Measurements from ENCODE around the gene WDR83.
"Not testable (repeated sequence)": the region's sequence is repeated elsewhere in the genome, so short reads cannot be mapped to it uniquely, and the experiment has no call there.

Gene WDR83

GRCh38 chr19:12687496-12688196 lies 21.0 kb downstream of the WDR83 start, which contains the start of gene GNG14:
TSS of gene GNG14 (plus strand) at chr19:12687998. CDS start at chr19:12688049, 51 bp downstream.
- no peak for DNase-seq

GRCh38 chr19:12689012-12689411 lies 22.4 kb downstream of the WDR83 start:
- no peak for DNase-seq

GRCh38 chr19:12689581-12690216 lies 23.1 kb downstream of the WDR83 start:
- DNase-seq, result no peak

- DNase-seq, result no peak
These were observed 26.4 kb downstream of the WDR83 start for GRCh38 chr19:12692960-12693359.

- DNase-seq, result no peak
These were observed 28.0 kb downstream of the WDR83 start for GRCh38 chr19:12694641-12695040.

GRCh38 chr19:12695096-12695495 lies 28.5 kb downstream of the WDR83 start:
- no peak for DNase-seq

GRCh38 chr19:12695514-12695913 lies 28.9 kb downstream of the WDR83 start:
- no peak for DNase-seq

GRCh38 chr19:12695997-12696365 lies 29.4 kb downstream of the WDR83 start:
- peak in 1 of 2 experiments; percentile 44 for DNase-seq

GRCh38 chr19:12696366-12697335 lies 30.0 kb downstream of the WDR83 start, which contains the start of gene FBXW9:
TSS of gene FBXW9 (minus strand) at chr19:12696631. CDS start at chr19:12696581, 50 bp downstream.
- peak; percentile 98 to 99 for DNase-seq

- DNase-seq, result not testable (repeated sequence)
These were observed 30.8 kb downstream of the WDR83 start for GRCh38 chr19:12697425-12697824.

GRCh38 chr19:12698138-12698537 lies 31.5 kb downstream of the WDR83 start:
- no peak for DNase-seq

- DNase-seq, result no peak
These were observed 35.1 kb downstream of the WDR83 start for GRCh38 chr19:12701596-12702282.

- DNase-seq, result peak; percentile 56 to 59
These were observed 36.4 kb downstream of the WDR83 start for GRCh38 chr19:12703046-12703445.

- DNase-seq, result no peak
These were observed 38.6 kb downstream of the WDR83 start for GRCh38 chr19:12705169-12705568.

- DNase-seq, result no peak
These were observed 39.2 kb downstream of the WDR83 start for GRCh38 chr19:12705654-12706331.

GRCh38 chr19:12706332-12706718 lies 39.7 kb downstream of the WDR83 start:
- no peak for DNase-seq

- DNase-seq, result no peak
These were observed 42.0 kb downstream of the WDR83 start for GRCh38 chr19:12708641-12709040.

- no peak for DNase-seq
These were observed 44.6 kb downstream of the WDR83 start for GRCh38 chr19:12711187-12711586.

GRCh38 chr19:12712077-12712476 lies 45.5 kb downstream of the WDR83 start:
- DNase-seq, result peak in 1 of 2 experiments; percentile 47

GRCh38 chr19:12713304-12713703 lies 46.7 kb downstream of the WDR83 start:
- DNase-seq, result not testable (repeated sequence)

GRCh38 chr19:12715102-12715501 lies 48.5 kb downstream of the WDR83 start:
- no peak for DNase-seq

GRCh38 chr19:12715929-12716328 lies 49.3 kb downstream of the WDR83 start:
- DNase-seq, result no peak

Measured in activated T-cell treated with anti-CD3 and anti-CD28 coated beads, Interleukin-2, amount 50 U/mL, for 48 hours (primary cell).